ENCODE measurements around the gene FBXW11.
A peak's percentile ranks its signal among the peaks of the same experiment; 100 is the strongest.

Gene FBXW11

DNA sequence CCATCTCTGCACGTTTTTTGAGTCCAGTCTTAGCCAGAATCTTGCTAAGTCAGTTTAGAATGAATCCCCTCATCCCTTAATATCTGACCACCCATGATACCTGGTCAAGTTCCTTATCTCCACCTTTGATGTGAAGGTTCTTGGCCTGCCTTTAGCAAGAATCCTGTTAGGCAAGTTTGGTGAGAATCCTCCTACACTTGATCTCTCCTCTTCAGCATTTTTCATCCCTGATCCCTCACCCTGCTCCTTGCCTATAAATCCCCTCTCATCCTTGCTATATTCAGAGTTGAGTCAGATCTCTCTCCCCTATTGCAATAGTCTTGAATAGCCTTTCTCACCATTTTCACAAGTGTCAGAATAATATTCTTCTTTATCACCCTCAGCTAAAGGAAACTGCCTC, 189.8 kb downstream of the FBXW11 start:
- no peak for TF ChIP-seq CTCF (IDR thresholded peaks at IDR 0.05)
- Histone ChIP-seq H3K27ac (no peak overlapping the region), H3K4me3 (no peak overlapping the region)
- DNase-seq (ENCODE audit: low spot score): no peak

DNA sequence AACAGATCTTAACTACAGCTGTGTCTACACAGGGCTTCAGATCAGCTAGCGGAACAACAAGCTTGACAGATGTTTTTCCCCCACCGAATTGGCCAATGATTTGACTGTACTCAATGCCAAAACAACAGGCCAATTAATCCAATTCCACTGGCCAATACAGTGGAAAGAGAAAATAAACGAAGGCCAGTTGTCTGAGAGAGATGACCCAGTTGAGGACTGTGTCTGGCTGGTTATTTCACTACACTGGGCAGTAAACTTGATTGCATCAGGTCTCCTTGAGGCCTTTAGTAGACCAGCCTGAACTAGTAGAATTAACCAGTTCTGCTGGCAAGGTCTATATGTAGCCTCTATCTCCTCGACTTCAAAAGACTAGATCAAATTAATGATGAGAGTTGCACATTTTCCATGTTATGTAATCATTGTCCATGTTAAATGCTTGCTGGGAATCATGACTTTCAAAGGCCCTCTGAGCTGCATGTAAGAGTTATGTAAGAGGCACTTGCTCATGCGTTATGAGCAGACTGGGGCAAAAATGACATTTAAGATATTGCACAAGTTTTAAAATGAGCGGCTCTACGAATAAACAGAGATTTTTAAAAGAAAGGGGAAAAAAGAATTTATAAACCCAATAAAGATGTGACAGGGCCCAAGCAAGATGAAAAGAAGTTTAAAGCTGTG, 192.5 kb downstream of the FBXW11 start:
- H3K4me3 ChIP-seq: no peak overlapping the region
- no peak for TF ChIP-seq CTCF (IDR thresholded peaks at IDR 0.05)
- H3K27ac ChIP-seq: no peak overlapping the region
- DNase-seq (ENCODE audit: low spot score): peak; percentile 43

DNA sequence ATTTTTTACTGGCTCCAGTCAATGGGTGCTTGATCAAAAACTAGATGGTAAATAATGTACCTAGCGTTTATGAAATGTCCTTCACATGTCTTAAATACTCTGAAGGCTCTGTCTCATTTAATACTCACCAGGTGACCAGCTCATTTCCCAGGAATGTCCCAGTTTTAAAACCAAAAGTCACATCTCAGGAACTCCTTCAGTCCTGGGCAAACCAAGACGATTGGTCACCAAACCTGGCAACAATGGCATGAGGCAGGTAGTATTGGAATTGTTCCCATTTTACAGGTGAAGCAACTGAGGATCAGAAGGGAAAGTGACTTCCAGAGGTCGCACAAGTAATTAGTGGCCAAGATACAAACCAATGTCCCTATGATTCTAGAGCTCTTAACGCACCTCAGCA, 193.2 kb downstream of the FBXW11 start:
- TF ChIP-seq CTCF (IDR thresholded peaks at IDR 0.05): no peak

More for the DNA sequence above, 193.2 kb downstream of the FBXW11 start:
- DNase-seq (ENCODE audit: low spot score): peak; percentile 9
- Histone ChIP-seq H3K27ac (no peak overlapping the region), H3K4me3 (no peak overlapping the region)

All from coronary artery (tissue), 2 donors.